HG02885 (cell line): ENCODE data around the gene APIP.

Experiments
- ATAC-seq: cut with Tn5 transposase; IDR thresholded peaks from one replicate; pipeline ENCODE4 v1.9.1; 2021; ENCODE audit warnings: mild to moderate bottlenecking; ENCODE audit not compliant: unreplicated experiment, poor library complexity

Gene APIP

DNA sequence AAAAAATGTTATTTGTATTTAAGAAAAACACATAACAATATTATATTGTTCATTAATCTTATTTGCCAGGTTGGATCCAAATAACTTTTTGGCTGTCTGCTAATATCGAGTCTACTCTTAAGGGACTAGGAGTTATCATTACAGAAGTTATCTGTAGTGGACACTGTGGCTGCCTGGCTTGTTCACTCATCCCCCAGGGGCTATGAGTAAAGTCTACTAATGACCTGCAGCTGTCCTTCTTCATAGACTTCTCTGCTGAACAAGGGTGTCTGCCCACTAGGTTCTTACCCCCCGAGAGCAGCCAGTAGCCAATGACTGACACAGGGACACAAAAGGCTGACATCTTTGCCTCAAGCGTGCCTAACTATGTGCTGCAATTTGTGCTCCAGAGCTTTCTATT lies 69.7 kb downstream of the APIP start:
- no peak for ATAC-seq

DNA sequence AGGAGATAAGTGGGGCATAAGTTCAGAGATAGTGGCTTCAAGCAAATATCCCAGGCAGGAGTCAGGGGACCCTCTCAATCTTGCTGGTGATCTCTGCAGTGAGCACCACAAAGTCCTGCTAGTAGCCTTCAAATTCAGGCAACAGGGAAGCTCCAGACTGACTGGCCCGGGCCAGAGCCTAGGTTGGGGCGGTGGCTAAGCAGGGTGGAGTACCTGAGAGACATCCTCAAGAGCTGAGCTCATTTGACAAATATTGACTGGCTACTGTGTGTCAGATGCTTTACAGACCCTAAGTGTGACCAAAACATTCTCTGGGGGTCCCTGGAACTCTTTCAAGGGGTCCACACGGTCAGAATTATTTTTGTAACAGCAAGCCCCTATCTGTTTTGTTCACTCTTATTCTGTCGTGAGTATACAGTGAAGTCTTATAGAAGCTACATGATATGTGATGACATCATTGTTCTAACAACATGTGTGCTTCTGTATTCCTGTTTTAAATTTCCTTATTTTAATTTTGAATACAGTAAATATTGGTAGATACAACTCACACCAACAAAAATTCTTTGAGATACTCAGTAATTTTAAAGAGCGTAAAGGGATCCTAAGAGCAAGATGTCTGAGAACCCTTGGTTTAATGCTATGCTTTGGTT lies 71.6 kb downstream of the APIP start:
- ATAC-seq = no peak

DNA sequence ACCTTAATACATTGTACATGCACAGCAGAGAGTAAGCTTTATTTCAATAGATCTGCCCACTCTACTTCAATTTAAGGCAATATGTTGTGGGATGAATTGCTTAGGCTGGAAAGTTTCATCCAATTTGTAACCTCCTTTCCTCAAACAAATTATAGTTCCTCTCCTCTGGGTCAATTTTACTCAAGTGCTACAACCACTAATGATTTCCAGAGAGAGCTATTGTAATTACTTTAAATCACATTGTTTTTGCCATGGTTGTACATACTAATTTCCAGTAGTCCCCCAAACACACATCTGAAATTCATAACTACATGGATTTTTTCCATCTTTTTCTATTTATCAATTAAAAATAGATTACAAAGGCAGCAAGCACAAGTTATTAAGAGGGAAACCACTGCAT lies 72.9 kb downstream of the APIP start:
- ATAC-seq = no peak

DNA sequence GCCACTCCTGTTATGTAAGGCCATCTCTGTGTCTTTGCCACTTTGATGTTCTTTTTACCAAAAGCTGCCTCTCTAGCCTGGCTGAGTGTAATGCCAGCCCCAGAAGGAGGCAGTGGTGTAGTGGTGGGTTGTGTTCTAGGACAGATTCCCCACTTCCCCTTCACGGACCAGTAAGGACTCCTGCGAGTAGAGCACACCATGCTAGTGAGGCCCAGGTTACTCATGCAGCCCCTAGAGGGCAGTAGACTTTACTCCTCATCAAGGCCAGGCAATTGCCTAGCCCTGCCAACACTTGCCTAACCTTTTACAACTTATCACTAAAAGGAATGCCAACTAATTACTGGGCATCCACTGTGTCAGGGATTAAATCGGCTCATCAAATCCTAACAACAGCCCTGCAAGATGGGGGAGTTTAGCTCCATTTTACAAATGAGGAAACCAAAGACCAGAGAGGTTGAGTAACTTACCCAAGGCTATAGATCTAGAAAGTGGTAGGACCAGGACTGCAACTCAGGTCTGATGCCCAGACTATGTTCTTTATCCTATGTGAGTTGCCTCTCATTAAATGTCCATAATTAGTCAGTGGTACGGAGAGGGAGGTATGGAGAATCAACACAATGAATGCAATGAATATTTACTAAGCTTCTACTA lies 75.3 kb downstream of the APIP start:
- peak; percentile 91 for ATAC-seq

DNA sequence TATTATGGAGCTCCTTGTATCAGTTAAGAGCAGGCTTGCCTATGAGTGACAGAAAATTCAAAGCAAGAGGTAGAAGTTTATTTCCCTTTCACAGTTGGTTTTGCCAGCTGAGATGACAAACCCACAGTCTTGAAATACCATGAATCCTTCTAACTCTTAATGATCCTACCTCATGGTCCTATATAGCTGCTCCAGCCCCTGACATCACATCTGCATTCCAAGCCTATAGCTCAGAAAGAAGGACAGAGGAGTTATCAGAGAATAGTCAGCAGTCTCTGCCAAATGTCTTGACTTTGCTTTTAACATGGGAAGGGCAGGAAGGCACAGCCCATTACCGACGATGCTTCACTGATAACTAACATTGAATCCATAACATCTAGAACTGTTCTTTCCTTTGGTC lies 76.2 kb downstream of the APIP start:
- no peak for ATAC-seq

DNA sequence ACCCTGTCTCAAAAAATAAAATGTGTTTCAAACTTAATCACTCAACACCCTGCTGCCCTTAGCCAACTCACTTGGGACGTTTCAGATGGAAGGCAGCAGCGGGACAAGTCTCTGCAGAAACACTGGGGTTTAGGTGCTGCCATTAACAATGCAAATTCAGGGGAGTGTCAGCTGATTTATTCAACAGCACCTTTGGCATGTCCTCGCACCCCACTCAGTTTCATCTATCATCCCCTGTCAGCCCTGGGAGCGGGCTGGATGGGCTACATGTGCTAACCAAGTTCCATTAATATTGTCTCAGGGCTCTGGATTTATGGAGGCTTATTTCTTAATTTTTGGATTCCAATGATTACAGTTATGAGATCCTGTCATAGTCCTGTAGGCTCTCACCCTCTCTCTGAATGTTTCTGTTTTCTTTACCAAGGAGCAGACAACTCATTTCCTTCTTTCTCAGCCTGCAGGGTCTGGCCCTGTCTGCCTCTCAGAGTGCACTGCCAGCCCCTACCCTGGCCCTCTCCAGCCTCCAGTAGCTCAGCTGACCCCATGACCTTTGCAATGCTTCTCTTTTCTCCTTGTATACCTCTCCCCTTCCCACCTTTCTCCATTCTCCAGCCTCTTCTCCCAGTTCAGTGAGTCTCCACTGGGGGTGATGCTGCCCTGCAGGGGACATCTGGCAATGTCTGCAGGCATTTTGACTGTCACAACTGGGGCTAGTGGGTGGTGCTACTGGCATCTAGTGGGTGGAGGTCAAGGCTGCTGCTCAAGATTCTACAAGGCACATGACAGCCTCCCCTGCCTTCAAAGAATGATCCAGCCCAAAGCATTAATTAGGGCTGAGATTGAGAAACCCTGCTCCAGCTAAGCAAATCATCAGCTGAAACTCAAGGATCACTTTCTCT lies 79.0 kb downstream of the APIP start:
- no peak for ATAC-seq

DNA sequence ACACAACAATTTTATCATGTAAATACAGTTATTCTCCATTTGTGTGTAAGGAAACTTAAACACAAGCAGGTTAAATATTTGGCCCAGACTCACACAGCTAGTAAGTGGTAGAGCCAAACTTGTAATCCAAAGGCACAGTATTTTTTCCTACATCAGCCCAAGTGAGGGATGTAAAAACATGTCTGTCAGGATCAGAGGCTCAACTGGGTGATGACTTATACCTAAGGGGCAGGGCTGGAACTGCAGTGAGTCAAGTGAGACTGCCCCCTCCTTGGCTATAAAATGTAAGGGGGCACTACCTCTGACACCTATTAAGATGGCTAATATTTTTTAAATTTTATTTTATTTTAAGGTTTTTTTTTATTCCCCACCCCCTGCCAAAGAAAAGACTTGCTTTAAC lies 82.6 kb downstream of the APIP start:
- no peak for ATAC-seq
